PC-9 (cell line): ENCODE results near the gene TMCC1. TPM values are rescaled to one million over a fixed set of nuclear protein-coding genes. Genes with fewer than 3 reads are reported as not detected.

Experiments
- BruUV-seq: library from RNA; stranded (reverse); fragments of 400-500 nt; replicated peaks from 2 replicates; lab custom pipeline; 2021; lab: Mats Ljungman, UMichigan
- CTCF ChIA-PET: fragments of 300-600 bp; sonication (Branson Sonifier 250); formaldehyde crosslinking; loops from one replicate; lab custom pipeline; 2022; ENCODE audit warnings: antibody characterized with exemption; lab: Charles Lee
- POLR2A ChIA-PET: fragments of 300-600 bp; sonication (Branson Sonifier 250); formaldehyde crosslinking; loops from one replicate; lab custom pipeline; 2022; ENCODE audit warnings: antibody characterized with exemption; ENCODE audit not compliant: unreplicated experiment; lab: Charles Lee
- DNase-seq, 2 experiments: peaks; one replicate each; pipeline versions ENCODE4 v3.0.0 to v3.0.0-alpha.2; 2015 to 2022; ENCODE audit warnings: mixed read lengths in 1 of 2
- H2AFZ ChIP-seq: fragments of 200-600 bp; sonication (generic); 2 replicates; pipeline ENCODE4 v1.8.1; 2017; ENCODE audit warnings: antibody characterized with exemption
- H3F3A ChIP-seq: fragments of 200-600 bp; sonication (generic); 2 replicates; pipeline ENCODE4 v1.8.1; 2017; ENCODE audit warnings: antibody characterized with exemption, mild to moderate bottlenecking, low read depth; ENCODE audit not compliant: insufficient read depth
- H3K27ac ChIP-seq: fragments of 200-600 bp; sonication (generic); 2 replicates; pipeline ENCODE4 v1.6.1; 2016; ENCODE audit warnings: mixed run types
- H3K27me3 ChIP-seq: fragments of 200-600 bp; sonication (generic); 2 replicates; pipeline ENCODE4 v1.6.1; 2016; ENCODE audit warnings: low read depth, mixed run types; ENCODE audit not compliant: insufficient read depth
- H3K36me3 ChIP-seq: fragments of 200-600 bp; sonication (generic); 2 replicates; pipeline ENCODE4 v1.6.1; 2016; ENCODE audit warnings: low read depth, mixed run types
- H3K4me1 ChIP-seq: fragments of 200-600 bp; sonication (generic); replicated peaks from 2 replicates; pipeline ENCODE4 v1.6.1; 2016; ENCODE audit warnings: mixed run types; ENCODE audit not compliant: insufficient read depth
- H3K4me2 ChIP-seq: fragments of 200-600 bp; sonication (generic); 2 replicates; pipeline ENCODE4 v1.6.1; 2017; ENCODE audit warnings: mixed run types
- H3K4me3 ChIP-seq: fragments of 200-600 bp; sonication (generic); 2 replicates; pipeline ENCODE4 v1.6.1; 2016; ENCODE audit warnings: mixed run types
- H3K79me2 ChIP-seq: fragments of 200-600 bp; sonication (generic); 2 replicates; pipeline ENCODE4 v1.6.1; 2017; ENCODE audit warnings: low read depth, mixed run types
- H3K9me2 ChIP-seq: fragments of 200-600 bp; sonication (generic); 2 replicates; pipeline ENCODE4 v1.8.1; 2017; ENCODE audit warnings: mild to moderate bottlenecking; ENCODE audit not compliant: insufficient read depth
- H3K9me3 ChIP-seq: fragments of 200-600 bp; sonication (generic); 2 replicates; pipeline ENCODE4 v1.8.1; 2016; ENCODE audit warnings: low read depth; ENCODE audit not compliant: insufficient read depth
- H4K20me1 ChIP-seq: fragments of 200-600 bp; sonication (generic); 2 replicates; pipeline ENCODE4 v1.8.1; 2017; ENCODE audit not compliant: insufficient read depth
- CTCF ChIP-seq: fragments of 200-600 bp; sonication (generic); conservative IDR thresholded peaks from 2 replicates; pipeline ENCODE4 v1.6.1; 2017; ENCODE audit warnings: mixed run types, antibody characterized with exemption, mild to moderate bottlenecking, moderate library complexity
- EZH2 ChIP-seq: fragments of 200-600 bp; sonication (generic); IDR thresholded peaks from 2 replicates; pipeline ENCODE4 v1.8.0; 2017; ENCODE audit warnings: antibody characterized with exemption, low read depth
- intact Hi-C: fragments of 100-400 bp; cut with micrococcal nuclease; formaldehyde crosslinking; loops from one replicate; pipeline ENCODE4 v1.10.0; 2022; ENCODE audit not compliant: unreplicated experiment
- total RNA-seq: library from RNA; stranded (reverse); gene quantifications from 2 replicates; pipeline ENCODE4 v1.2.3, GENCODE V29; 2021

Gene TMCC1
- total RNA-seq, 1 experiment from 2014 or later: 41.4 TPM

GRCh38 chr3:129617381-129618185 lies 275.9 kb downstream of the TMCC1 start:
- Histone ChIP-seq H3K27me3 (no peaks in the 10 kb centered on the region), H3K9me2 (no peaks in the 10 kb centered on the region), H3K36me3 (no peaks in the 10 kb centered on the region), H3K27ac (no peak overlapping the region), H2AFZ (no peak overlapping the region), H3K9me3 (no peaks in the 10 kb centered on the region), H3K4me3 (no peak overlapping the region), H3K4me2 (no peak overlapping the region), H3K4me1 (no peaks in the 10 kb centered on the region), H3K79me2 (no peaks in the 10 kb centered on the region), H3F3A (peaks cover 4% of the 10 kb centered on the region), H4K20me1 (no peaks in the 10 kb centered on the region)
- ChIA-PET POLR2A (interaction anchor here (0.6 kb wide), 1 partner anchor 13 kb away, joined by 3 read pairs; no protein-coding TSS in a partner anchor), CTCF (interaction anchor here (0.6 kb wide), 1 partner anchor 174 kb away, joined by 3 read pairs; no protein-coding TSS in a partner anchor)
- intact Hi-C loops: no loop called here
- TF ChIP-seq EZH2: no peak
- no peak for DNase-seq
- no TSS peak for BruUV-seq

- no peak for DNase-seq
- Histone ChIP-seq H3K27ac (no peak overlapping the region), H3K9me3 (no peaks in the 10 kb centered on the region), H4K20me1 (no peaks in the 10 kb centered on the region), H3K4me3 (no peak overlapping the region), H3F3A (peaks cover 4% of the 10 kb centered on the region), H3K79me2 (no peaks in the 10 kb centered on the region), H3K4me1 (no peaks in the 10 kb centered on the region), H2AFZ (no peak overlapping the region), H3K27me3 (no peaks in the 10 kb centered on the region), H3K4me2 (no peak overlapping the region), H3K36me3 (no peaks in the 10 kb centered on the region), H3K9me2 (no peaks in the 10 kb centered on the region)
- ChIA-PET CTCF (interaction anchor here (0.6 kb wide), 1 partner anchor 173 kb away, joined by 3 read pairs; no protein-coding TSS in a partner anchor), POLR2A (interaction anchor here (0.6 kb wide), 1 partner anchor 12 kb away, joined by 3 read pairs; no protein-coding TSS in a partner anchor)
- TF ChIP-seq CTCF: no peak
- intact Hi-C loops: no loop called here
- BruUV-seq: no TSS peak
These were observed 276.8 kb downstream of the TMCC1 start for GRCh38 chr3:129616713-129617112.

- Histone ChIP-seq H3K27ac (no peak overlapping the region), H2AFZ (no peak overlapping the region)
- CTCF ChIA-PET: no interaction called here
These were observed 277.2 kb downstream of the TMCC1 start for GRCh38 chr3:129616291-129616690.

More at GRCh38 chr3:129616291-129616690, 277.2 kb downstream of the TMCC1 start:
- TF ChIP-seq EZH2 (no peak), CTCF (no peak)
- no TSS peak for BruUV-seq
- H3K4me2 ChIP-seq: no peak overlapping the region
- intact Hi-C loops: no loop called here
- no peaks in the 10 kb centered on the region for H3K36me3 ChIP-seq
- no peaks in the 10 kb centered on the region for H3K9me2 ChIP-seq
- no peaks in the 10 kb centered on the region for H3K79me2 ChIP-seq
- H3K4me1 ChIP-seq: no peaks in the 10 kb centered on the region
- POLR2A ChIA-PET: no interaction called here
- no peak overlapping the region for H3K4me3 ChIP-seq
- H4K20me1 ChIP-seq: no peaks in the 10 kb centered on the region
- no peak for DNase-seq
- H3K9me3 ChIP-seq: no peaks in the 10 kb centered on the region
- peaks cover 4% of the 10 kb centered on the region for H3F3A ChIP-seq
- no peaks in the 10 kb centered on the region for H3K27me3 ChIP-seq
